Neural crest cell (in vitro differentiated cells): ENCODE measurements around the gene SLC22A1. TPM values are rescaled to one million over a fixed set of nuclear protein-coding genes. Genes with fewer than 3 reads are reported as not detected.
A peak's percentile ranks its signal among the peaks of the same experiment; 100 is the strongest.
"Not testable (repeated sequence)": the region's sequence is repeated elsewhere in the genome, so short reads cannot be mapped to it uniquely, and the experiment has no call there.

Experiments
- DNase-seq: peaks from one replicate; pipeline ENCODE4 v3.0.0; 2021; ENCODE audit warnings: low read depth, mixed read lengths, low spot score
- H3K27ac Mint-ChIP-seq: one replicate; pipeline ENCODE4 v1.8.0; 2021; ENCODE audit warnings: mild to moderate bottlenecking, mixed read lengths; ENCODE audit not compliant: unreplicated experiment
- H3K27me3 Mint-ChIP-seq: 2 replicates; pipeline ENCODE4 v1.8.0; 2021; ENCODE audit warnings: low read depth, mild to moderate bottlenecking, mixed read lengths
- H3K36me3 Mint-ChIP-seq: 2 replicates; pipeline ENCODE4 v1.8.0; 2021; ENCODE audit warnings: low read depth, mild to moderate bottlenecking, mixed read lengths
- H3K4me1 Mint-ChIP-seq: 2 replicates; pipeline ENCODE4 v1.8.0; 2021; ENCODE audit warnings: mixed read lengths
- H3K4me3 Mint-ChIP-seq: one replicate; pipeline ENCODE4 v1.8.0; 2021; ENCODE audit warnings: mild to moderate bottlenecking, mixed read lengths
- H3K9me3 Mint-ChIP-seq: 2 replicates; pipeline ENCODE4 v1.8.0; 2021; ENCODE audit warnings: mixed read lengths
- total RNA-seq: library from RNA; stranded (reverse); gene quantifications from 2 replicates; pipeline ENCODE4 v1.2.1, GENCODE V29; 2021
- TF ChIP-seq, protein P1 (sequence below): fragments of 200-600 bp; sonication (generic); conservative IDR thresholded peaks from 2 replicates; pipeline ENCODE4 v1.5.0; 2021; ENCODE audit warnings: antibody characterized with exemption, mild to moderate bottlenecking

Gene SLC22A1
- total RNA-seq, 1 donor from 2014 or later = 2.1 TPM

DNA sequence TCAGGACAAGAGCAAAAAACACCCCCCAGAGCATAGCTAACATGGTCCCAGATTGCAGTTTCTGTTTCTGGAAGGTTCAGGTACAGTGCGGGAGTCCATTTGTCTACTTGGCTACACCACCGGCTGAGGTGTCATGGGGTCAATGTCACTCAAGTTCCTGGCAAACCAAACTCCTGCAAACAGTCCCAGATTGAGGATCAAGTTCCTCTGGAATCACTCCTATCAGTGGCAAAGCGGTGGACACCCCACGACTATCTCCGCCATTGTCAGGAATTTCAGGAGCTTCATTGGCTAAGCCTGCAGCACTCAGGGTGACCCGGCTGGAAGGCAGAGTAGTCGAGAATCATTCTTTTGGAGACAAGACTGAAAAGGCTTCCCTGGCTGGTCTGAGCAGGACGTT lies 41.8 kb downstream of the SLC22A1 start:
- TF ChIP-seq, protein P1, sequence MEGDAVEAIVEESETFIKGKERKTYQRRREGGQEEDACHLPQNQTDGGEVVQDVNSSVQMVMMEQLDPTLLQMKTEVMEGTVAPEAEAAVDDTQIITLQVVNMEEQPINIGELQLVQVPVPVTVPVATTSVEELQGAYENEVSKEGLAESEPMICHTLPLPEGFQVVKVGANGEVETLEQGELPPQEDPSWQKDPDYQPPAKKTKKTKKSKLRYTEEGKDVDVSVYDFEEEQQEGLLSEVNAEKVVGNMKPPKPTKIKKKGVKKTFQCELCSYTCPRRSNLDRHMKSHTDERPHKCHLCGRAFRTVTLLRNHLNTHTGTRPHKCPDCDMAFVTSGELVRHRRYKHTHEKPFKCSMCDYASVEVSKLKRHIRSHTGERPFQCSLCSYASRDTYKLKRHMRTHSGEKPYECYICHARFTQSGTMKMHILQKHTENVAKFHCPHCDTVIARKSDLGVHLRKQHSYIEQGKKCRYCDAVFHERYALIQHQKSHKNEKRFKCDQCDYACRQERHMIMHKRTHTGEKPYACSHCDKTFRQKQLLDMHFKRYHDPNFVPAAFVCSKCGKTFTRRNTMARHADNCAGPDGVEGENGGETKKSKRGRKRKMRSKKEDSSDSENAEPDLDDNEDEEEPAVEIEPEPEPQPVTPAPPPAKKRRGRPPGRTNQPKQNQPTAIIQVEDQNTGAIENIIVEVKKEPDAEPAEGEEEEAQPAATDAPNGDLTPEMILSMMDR = no peak
- H3K36me3 Mint-ChIP-seq = peaks cover 5% of the 10 kb centered on the region

DNA sequence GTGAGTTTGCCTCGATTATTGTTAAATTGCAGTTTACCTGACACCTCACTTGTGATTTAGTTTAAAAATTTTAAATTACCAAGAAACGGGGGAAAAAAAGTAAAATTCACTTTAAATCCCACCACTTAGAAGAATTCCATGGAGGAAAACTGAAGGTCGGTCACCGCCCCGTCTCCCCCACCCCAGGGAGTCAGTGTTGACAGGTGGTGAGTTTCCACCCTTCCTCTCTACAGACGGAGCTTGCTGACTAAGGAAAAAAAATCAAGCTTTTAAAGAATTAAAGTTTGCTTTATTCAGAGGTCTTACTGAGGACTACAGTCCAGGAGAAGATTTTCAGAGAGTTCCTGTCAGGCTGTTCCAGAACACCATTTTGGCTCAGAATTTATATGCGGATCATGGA lies 42.3 kb downstream of the SLC22A1 start:
- H3K27me3 Mint-ChIP-seq = no peaks in the 10 kb centered on the region
- TF ChIP-seq, protein P1 = no peak
- H3K9me3 Mint-ChIP-seq = no peaks in the 10 kb centered on the region
- H3K36me3 Mint-ChIP-seq = peaks cover 2% of the 10 kb centered on the region
- no peak overlapping the region for H3K27ac Mint-ChIP-seq
- H3K4me1 Mint-ChIP-seq = peaks cover 7% of the 10 kb centered on the region
- no peak overlapping the region for H3K4me3 Mint-ChIP-seq
- no peak for DNase-seq

More for the DNA sequence above, 41.8 kb downstream of the SLC22A1 start:
- H3K4me3 Mint-ChIP-seq = no peak overlapping the region
- H3K27ac Mint-ChIP-seq = no peak overlapping the region
- no peaks in the 10 kb centered on the region for H3K27me3 Mint-ChIP-seq
- H3K4me1 Mint-ChIP-seq = peaks cover 7% of the 10 kb centered on the region
- DNase-seq = no peak
- no peaks in the 10 kb centered on the region for H3K9me3 Mint-ChIP-seq

DNA sequence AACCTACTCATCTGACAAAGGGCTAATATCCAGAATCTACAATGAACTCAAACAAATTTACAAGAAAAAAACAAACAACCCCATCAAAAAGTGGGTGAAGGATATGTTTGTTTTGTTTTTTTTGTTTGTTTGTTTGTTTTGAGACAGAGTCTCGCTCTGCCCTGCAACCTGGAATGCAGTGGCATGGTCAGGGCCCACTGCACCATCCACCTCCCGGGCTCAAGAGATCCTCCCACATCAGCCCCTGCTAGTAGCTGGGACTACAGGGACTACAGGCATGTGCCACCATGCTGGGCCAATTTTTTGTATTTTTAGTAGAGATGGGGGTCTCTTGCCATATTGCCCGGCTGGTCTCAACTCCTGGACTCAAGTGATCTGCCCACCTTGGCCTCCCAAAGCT lies 44.3 kb downstream of the SLC22A1 start:
- H3K36me3 Mint-ChIP-seq, H3K9me3 Mint-ChIP-seq, DNase-seq, H3K4me3 Mint-ChIP-seq, H3K27ac Mint-ChIP-seq, H3K27me3 Mint-ChIP-seq, H3K4me1 Mint-ChIP-seq: not testable (repeated sequence)

DNA sequence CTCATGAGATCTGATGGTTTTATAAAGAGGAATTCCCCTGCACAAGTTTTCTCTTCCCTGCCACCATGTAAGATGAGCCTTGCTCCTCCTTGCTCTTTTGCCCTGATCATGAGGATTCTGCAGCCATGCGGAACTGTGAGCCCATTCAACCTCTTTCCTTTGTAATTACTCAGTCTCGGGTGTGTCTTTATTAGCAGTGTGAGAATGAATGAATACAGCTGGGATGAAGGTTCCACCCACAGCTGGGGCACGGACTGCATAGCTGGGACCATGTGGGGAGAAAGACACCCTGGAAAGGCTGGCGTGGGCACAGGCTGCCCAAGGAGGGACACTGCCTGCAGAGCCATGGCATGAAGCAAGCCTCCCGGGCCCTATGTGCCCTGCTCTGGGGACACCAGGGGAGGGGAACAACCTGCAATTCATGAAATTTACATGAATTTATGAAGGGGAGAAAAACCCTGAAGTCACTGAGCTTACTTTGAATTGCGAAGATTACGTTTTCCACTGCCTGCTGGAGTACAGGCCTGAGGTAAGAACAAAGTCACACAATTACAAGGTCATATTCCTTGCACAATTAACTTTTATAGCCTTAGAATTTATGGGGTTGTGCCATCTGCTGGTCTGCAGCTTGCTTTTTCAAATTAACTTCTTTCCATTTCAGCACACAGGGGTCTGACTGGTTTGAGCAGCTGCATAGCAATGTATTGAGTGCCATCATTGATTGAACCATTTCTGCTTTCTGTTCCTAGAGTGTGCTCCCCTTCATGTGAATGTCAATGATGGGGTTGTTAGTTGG lies 46.2 kb downstream of the SLC22A1 start:
- TF ChIP-seq, protein P1 = no peak
- DNase-seq = no peak
- Mint-ChIP-seq H3K27ac (no peak overlapping the region), H3K27me3 (no peaks in the 10 kb centered on the region), H3K9me3 (no peaks in the 10 kb centered on the region), H3K4me3 (no peak overlapping the region), H3K36me3 (peaks cover 2% of the 10 kb centered on the region), H3K4me1 (no peaks in the 10 kb centered on the region)

DNA sequence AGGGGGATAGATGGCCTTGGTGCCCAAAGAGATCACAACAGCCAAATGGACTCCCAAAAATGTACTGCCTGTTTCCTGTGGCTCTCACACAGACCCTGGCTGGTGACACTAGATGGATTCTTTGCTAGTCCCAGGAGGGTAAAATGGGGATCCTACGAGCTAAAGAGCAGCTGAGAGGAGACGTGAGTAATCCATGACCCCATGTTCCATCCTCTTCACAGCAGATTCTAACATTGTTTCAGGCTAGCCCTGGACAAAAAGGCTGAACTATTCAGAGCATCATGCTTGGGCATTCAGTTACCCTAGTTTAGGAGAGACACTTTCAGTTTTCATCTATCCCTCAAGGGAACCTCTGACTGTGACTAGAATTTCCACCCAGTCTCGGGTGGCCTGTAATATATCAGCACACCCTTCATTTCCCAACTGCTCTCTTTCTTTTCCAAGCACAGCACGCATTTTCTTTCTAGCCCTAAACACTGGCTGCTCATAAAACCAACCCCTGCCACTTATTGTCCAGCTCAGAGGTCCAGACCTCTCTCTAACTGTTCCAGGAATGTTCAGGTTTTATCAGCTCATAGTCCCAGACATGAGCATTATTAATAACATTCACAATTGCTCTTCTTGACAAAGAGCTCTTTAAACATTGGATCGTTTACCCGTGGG lies 48.5 kb downstream of the SLC22A1 start:
- Mint-ChIP-seq H3K36me3 (peaks cover 2% of the 10 kb centered on the region), H3K4me3 (no peak overlapping the region), H3K9me3 (no peaks in the 10 kb centered on the region), H3K4me1 (no peaks in the 10 kb centered on the region), H3K27me3 (no peaks in the 10 kb centered on the region), H3K27ac (peak overlapping the region; percentile 12)
- DNase-seq = no peak
- TF ChIP-seq, protein P1 = no peak

DNA sequence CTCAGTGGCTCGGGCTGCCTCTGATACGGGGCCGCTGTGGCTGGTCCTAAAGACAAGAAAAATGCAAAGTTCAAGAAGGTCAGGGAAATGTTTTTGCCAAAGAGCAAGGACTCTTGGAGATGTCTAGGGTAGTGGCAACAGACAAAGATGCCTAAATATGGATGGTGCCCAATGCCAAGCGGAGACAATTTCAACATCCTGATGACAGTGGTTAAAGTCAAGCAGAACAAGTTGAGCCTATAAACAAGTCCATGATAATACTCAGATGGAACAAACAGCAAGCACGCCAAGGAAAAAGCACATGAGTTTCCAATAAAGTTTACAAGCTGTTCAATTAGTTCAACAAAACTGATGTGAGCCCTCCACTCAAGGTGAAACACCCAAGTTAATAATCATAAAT lies 51.1 kb downstream of the SLC22A1 start:
- Mint-ChIP-seq H3K36me3 (no peaks in the 10 kb centered on the region), H3K9me3 (no peaks in the 10 kb centered on the region), H3K27me3 (no peaks in the 10 kb centered on the region), H3K4me3 (no peak overlapping the region), H3K4me1 (peaks cover 13% of the 10 kb centered on the region), H3K27ac (peak overlapping the region; percentile 12)
- TF ChIP-seq, protein P1 = no peak
- no peak for DNase-seq
